HG02943 (cell line): ENCODE data around the gene KANSL1.

Source experiments
- ATAC-seq: cut with Tn5 transposase; IDR thresholded peaks from one replicate; pipeline ENCODE4 v1.9.1; 2021; ENCODE audit warnings: mild to moderate bottlenecking, low read depth, moderate library complexity; ENCODE audit not compliant: unreplicated experiment

The KANSL1 gene

GRCh38 chr17:46170639-46171429 is 22.4 kb downstream of the KANSL1 start:
- ATAC-seq = no peak

DNA sequence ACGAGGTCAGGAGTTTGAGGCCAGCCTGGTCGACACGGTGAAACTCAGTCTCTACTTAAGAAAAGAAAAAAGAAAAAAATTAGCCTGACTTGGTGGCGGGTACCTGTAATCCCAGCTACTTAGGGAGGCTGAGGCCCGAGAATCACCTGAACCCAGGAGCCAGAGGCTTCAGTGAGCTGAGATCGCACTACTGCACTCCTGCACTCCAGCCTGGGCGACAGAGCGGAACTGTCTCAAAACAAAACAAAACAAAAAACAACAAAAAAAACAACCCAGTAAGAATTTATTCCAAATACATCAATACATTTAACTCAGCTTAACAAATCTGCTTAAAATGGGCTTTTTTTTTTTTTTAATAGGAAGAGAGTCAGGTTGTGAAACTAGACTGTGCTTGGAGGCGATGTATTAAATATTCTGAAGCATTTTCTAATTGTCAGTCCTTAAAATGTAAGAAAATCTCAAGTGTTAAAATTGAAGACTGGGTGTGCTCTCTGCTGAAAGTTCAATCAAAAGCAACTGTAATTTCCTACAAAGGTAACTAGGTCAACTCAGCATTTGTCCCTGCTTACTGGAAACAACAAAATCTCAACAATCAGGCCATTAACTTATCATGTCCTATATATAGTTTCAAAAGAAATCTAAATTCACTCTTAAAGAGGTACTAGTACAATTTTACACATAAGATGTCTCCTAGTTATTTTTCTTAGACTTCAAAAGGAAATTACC is 23.2 kb downstream of the KANSL1 start:
- no peak for ATAC-seq

DNA sequence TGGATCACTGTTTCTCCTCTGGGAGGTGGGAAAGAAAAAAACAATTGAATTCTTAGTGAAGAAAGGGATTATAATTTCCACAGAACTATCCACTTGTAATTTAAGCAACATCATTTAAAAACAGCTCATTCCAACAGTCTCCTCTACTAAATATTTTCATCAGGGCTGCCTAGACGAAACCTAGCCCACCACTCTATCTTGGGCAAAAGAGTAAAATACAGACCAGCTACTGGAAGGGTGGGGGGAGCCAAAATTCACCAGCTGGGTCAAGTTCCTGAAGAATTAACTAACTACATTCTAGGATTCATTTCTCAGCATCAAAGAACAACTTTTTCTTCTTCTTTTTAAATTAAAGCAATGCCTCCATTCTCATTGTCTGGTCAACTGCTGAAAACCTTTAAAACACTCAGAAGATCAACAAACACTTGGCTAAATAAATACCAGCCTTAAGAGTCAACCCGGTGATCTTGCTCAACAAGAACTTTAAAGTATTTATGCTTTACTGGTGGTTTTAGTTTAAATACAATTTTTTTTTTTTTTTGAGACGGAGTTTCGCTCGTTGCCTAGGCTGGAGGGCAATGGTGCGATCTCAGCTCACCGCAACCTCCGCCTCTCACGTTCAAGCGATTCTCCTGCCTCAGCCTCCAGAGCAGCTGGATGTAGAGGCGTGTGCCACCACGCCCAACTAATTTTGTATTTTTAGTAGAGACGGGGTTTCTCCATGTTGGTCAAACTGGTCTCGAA is 25.2 kb downstream of the KANSL1 start:
- no peak for ATAC-seq

- ATAC-seq = no peak
Measured at GRCh38 chr17:46167267-46167666, 26.0 kb downstream of the KANSL1 start.

DNA sequence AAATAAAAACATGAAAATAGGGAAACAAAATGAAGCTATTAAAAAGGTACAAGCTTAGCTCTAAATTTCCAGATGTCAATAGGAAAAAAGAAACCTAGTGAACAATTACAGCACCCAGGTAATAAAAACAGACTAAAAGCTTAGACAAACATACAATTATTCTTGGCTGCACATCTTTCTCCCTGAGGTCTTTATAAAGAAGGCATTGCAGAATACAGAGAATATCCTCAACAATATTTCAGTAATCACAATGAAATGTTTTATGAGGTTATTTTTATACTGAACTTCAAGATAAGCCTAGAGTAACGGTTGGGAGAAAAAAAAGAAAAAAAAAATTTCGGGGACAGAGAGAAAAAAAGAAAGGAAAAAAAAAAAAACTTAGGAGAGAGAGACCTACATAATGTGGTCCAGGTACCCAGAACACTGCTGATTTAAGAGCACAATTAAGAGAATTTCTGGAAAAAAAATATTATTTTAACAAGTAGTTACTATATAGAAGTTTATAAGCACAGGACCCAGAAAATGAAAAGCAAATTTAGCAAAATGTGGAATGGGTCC is 26.5 kb downstream of the KANSL1 start:
- no peak for ATAC-seq

DNA sequence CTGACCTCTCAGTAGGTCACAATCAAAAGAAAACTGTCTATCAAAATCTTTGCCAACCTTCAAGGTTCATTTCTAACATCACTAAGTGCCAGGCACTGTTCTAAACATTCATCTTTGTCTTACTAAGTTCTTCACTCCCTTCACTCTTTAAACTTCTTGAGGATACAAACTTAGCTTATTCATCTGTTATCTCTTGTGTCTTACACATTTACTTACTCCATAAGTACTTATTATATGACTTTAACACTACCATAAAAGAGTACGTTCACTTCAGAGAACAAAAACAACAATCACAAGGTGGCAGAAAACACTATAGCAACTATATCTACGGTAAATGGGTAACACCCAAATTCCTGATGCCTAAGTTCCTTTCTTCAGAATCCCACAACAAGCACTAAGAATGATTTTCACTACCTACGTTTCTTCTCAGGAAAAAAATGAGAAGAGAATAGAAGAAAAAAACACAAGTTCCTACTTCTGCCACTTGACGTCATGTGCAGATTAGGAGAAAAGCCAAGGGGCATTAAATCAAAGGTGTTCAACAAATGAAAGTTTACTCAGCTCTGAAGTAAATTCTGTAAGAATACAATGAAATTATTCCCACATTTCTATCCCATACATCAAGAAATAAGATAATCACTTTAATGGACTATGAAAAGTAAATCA is 29.2 kb downstream of the KANSL1 start:
- ATAC-seq = no peak

- no peak for ATAC-seq
Measured at GRCh38 chr17:46163316-46163715, 29.9 kb downstream of the KANSL1 start.

GRCh38 chr17:46162866-46163265 is 30.4 kb downstream of the KANSL1 start:
- no peak for ATAC-seq

GRCh38 chr17:46160169-46160568 is 33.1 kb downstream of the KANSL1 start:
- no peak for ATAC-seq

GRCh38 chr17:46159686-46160085 is 33.5 kb downstream of the KANSL1 start:
- no peak for ATAC-seq

DNA sequence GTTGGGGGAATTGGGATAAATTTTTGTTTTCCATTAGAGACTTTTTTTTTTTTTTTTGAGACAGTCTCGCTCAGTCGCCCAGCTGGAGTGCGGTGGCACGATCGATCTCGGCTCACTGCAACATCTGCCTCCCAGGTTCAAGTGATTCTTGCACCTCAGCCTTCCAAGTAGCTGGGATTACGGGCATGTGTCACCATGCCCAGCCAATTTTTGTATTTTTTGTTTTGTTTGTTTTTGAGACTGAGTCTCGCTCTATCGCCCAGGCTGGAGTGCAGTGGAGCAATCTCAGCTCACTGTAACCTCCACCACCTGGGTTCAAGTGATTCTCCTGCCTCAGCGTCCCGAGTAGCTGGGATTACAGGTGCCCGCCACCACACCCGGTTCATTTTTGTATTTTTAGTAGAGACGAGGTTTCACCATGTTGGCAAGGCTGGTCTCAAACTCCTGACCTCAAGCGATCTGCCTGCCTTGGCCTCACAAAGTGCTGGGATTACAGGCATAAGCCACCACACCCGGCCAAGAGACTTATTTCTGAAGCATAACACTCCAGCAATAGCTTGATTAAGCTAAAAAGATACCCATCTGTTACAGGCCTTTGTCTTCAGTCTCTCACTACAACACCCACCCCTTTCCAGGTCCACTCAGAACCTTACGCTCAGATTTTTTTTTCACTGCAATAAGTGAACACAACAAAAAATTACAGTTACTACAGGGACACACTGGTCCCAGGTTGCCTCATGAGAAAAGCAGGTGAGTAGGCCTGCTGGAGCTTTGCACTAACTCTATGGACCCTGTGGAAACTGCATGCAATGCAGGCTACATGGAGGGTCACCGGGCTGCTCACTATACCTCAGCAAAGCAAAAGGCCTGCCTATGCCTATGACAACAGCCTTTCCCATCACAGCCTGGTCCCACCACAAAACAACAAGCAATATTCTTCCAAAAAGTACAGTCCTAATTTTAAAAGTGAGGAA is 34.6 kb downstream of the KANSL1 start:
- no peak for ATAC-seq

DNA sequence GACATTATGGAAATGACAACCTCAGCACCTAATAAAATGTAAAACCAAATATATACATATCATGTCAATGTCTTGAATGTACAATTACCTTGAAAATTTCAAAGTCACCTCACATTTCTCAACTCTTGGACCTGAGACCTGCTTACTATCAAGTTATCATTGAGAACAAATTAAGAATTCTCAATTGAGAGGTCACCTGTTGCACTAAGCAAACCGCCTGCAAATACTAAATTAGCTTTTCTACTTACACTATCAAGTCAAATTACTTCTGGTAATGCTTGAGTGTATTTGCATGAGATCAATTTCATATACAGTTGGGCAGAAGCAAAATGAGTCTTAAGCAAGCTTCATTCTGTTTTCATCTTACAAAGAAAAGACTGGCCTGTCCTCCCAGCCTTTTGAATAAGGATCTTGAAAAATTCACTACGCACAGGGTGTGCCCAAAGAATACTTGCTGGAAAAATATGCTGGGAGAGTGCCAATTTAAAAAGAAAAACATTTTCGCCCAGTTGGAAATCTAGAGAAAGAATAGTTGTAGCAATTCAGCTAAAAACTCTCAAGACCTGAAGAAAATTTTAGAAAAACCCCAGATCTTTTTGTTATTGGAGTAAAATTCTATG is 35.7 kb downstream of the KANSL1 start:
- ATAC-seq = no peak

DNA sequence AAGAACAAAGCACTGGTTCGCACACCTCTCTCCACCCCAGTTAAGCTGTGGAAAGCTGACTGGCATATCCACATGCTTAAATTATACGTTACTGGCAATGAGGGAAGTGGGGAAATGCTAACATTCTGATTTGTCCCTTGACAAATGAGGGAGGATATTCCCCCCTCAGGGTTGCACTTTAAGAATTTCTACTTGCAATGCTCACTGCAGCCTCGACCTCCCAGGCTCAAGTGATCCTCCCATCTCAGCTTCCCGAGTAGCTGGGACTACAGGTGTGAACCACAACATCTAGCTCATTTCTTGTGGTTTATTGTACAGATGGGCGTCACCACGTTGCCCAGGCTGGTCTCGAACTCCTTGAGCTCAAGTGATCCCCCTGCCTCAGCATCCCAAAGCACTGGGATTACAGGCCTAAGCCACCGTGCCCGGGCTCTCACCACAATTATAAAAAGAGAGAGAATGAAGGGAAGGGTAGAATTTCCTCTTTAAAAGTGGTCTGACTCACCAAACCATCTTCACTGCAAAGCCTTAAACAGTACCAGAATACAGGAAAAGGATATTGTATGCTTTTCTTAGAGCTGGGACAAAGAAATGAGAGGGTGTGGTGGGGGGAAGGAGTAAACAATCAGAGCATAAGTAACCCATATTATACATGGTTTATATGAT is 38.9 kb downstream of the KANSL1 start:
- ATAC-seq = no peak

DNA sequence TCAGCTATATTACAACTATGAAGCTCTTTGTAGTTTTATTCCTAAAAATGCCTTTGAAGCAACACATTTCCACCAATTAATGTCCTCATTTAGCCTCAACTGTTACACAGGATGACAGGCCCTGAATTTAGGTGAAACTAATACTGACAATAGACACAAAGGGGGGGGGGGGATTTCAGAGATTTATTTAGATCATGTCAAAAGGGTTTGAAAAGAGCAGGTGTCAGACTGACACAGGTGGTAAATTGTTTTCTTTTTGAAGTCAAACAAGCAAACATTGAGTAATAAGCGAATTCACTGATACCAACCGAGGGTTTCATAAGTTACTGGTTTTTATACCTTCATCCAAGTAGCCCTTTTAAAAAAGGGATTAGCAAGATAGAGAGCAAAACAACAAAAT is 40.8 kb downstream of the KANSL1 start:
- ATAC-seq = no peak

- ATAC-seq = no peak
Measured at GRCh38 chr17:46151762-46152161, 41.5 kb downstream of the KANSL1 start.

- no peak for ATAC-seq
Measured at GRCh38 chr17:46150216-46150963, 42.8 kb downstream of the KANSL1 start.

DNA sequence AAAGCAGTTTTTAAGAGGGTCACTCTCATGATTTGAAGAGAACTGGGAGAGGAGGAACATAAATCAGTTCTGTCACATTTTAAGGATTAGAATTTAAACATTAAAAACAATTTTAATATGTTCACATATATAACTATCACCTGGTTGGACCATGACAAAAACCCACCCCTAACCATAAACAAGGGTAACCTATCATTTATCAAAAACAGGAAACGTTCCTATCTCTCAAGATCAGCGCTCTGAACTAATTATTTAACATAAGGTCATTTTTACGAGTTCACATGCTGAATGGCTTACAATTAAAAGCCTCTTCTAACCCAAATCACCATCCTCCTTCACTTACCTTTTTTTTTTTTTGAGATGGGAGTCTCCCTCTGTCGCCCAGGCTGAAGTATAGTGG is 45.0 kb downstream of the KANSL1 start:
- ATAC-seq = no peak

DNA sequence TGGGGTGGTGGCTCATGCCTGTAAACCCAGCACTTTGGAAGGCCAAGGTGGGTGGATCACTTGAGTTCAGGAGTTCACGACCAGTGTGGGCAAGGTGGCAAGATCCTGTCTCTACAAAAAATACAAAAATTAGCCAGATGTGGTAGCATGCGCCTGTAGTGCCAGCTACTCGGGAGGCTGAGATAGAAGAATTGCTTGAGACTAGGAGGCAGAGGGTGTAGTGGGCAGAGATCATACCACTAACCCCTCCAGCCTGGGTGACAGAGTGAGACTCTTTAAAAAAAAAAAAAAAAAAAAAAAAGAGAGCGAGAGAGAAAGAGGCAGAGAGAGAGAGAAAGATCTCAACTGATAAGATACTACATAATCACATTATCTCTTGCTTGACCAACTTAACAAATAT is 45.9 kb downstream of the KANSL1 start:
- no peak for ATAC-seq
